Measurements from ENCODE around the gene ADGRG3.

GRCh38 chr16:57681950-57682728 lies 14.0 kb downstream of the ADGRG3 start:
- TF ChIP-seq PATZ1 (CRISPR knock-in tag; IDR thresholded peaks at IDR 0.05; ENCODE audit: borderline replicate concordance): no peak
- no peak for TF ChIP-seq CREB5 (CRISPR knock-in tag; IDR thresholded peaks at IDR 0.05; ENCODE audit: low read depth)
- TF ChIP-seq ZC3H10 (CRISPR knock-in tag; IDR thresholded peaks at IDR 0.05): no peak
- TF ChIP-seq SNAI2 (CRISPR knock-in tag; IDR thresholded peaks at IDR 0.05): no peak
- no peak for TF ChIP-seq TOX (CRISPR knock-in tag; IDR thresholded peaks at IDR 0.05; ENCODE audit: borderline replicate concordance)
- no peak for TF ChIP-seq GLIS3 (CRISPR knock-in tag; IDR thresholded peaks at IDR 0.05)
- no peak for TF ChIP-seq ZFP30 (CRISPR knock-in tag; IDR thresholded peaks at IDR 0.05)
- no peak for TF ChIP-seq BACH2 (CRISPR knock-in tag; IDR thresholded peaks at IDR 0.05; ENCODE audit: borderline replicate concordance)
